ENCODE data around the gene UNC13D.

GRCh38 chr17:75845933-75846691 is 1.9 kb upstream of the UNC13D start:
- TF ChIP-seq CTCF (IDR thresholded peaks at IDR 0.05; ENCODE audit: poor library complexity, severe bottlenecking) (no peak), REST (IDR thresholded peaks at IDR 0.05; ENCODE audit: borderline replicate concordance) (no peak), EZH2 (IDR thresholded peaks at IDR 0.05; ENCODE audit: borderline replicate concordance, insufficient read depth, low read length, poor library complexity, severe bottlenecking) (no peak), SMC3 (conservative IDR thresholded peaks at IDR 0.05; ENCODE audit: poor library complexity) (no peak), POLR2AphosphoS5 (IDR thresholded peaks at IDR 0.05) (no peak), EP300 (conservative IDR thresholded peaks at IDR 0.05; ENCODE audit: poor library complexity, severe bottlenecking) (no peak), TAF1 (IDR thresholded peaks at IDR 0.05; ENCODE audit: low read depth) (no peak)
